ENCODE measurements around the gene SUGT1.

SUGT1 gene

DNA sequence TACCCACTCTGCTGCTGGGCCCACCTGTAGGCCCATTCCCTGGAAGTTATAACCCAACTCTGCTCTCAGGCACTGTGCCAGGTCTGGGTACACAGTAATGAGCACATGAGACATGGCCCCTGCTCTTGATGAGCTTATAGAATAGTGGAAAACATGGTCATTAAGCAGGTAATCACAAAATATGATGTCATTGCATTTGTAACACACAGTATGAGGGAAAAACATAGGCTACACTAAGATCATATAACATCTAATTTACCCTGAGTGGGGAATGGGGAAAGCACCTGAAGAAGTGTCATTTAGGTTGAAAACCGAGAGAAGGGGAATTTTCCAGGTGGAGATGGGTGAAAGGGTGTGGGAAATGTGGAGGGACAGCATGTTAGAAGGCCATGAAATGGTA is 90.9 kb downstream of the SUGT1 start:
- CTCF ChIA-PET, result interaction anchor here (1.6 kb wide), 1 partner anchor 65 kb away, joined by 5 read pairs; no protein-coding TSS in a partner anchor
- Histone ChIP-seq H3K27ac (ENCODE audit: extremely low read depth, low read depth, low read length) (no peak overlapping the region), H3K36me3 (ENCODE audit: control insufficient read depth in 2 of 2, insufficient read depth in 1 of 2, low read length in 2 of 2) (no peaks in the 10 kb centered on the region), H3K4me3 (ENCODE audit: low read depth, low read length) (no peak overlapping the region), H3K4me1 (ENCODE audit: control insufficient read depth, insufficient read depth, low read length) (no peaks in the 10 kb centered on the region), H3K9me3 (ENCODE audit: control insufficient read depth, insufficient read depth, low read depth, low read length) (no peaks in the 10 kb centered on the region)
- POLR2A ChIA-PET, result no interaction called here
- TF ChIP-seq ZNF571 (tag by site-specific recombination; IDR thresholded peaks at IDR 0.05), result no peak
- TF ChIP-seq, protein P1, sequence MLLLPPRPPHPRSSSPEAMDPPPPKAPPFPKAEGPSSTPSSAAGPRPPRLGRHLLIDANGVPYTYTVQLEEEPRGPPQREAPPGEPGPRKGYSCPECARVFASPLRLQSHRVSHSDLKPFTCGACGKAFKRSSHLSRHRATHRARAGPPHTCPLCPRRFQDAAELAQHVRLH (tag by site-specific recombination; IDR thresholded peaks at IDR 0.05), result no peak
- peak; percentile 76 for TF ChIP-seq SP7 (tag by site-specific recombination; IDR thresholded peaks at IDR 0.05)
- TF ChIP-seq ZNF2 (tag by site-specific recombination; IDR thresholded peaks at IDR 0.05), result no peak
- no peak for TF ChIP-seq ZNF555 (tag by site-specific recombination; conservative IDR thresholded peaks at IDR 0.05)
- no peak for TF ChIP-seq ZBTB17 (tag by site-specific recombination; IDR thresholded peaks at IDR 0.05)
- TF ChIP-seq, protein P2, sequence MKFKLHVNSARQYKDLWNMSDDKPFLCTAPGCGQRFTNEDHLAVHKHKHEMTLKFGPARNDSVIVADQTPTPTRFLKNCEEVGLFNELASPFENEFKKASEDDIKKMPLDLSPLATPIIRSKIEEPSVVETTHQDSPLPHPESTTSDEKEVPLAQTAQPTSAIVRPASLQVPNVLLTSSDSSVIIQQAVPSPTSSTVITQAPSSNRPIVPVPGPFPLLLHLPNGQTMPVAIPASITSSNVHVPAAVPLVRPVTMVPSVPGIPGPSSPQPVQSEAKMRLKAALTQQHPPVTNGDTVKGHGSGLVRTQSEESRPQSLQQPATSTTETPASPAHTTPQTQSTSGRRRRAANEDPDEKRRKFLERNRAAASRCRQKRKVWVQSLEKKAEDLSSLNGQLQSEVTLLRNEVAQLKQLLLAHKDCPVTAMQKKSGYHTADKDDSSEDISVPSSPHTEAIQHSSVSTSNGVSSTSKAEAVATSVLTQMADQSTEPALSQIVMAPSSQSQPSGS (tag by site-specific recombination; IDR thresholded peaks at IDR 0.05; ENCODE audit: low read depth), result peak; percentile 66
- 0 out of 2 replicates have a peak, but pooled peaks have one; percentile 39 for TF ChIP-seq ZBTB21 (tag by site-specific recombination; IDR thresholded peaks at IDR 0.05)

DNA sequence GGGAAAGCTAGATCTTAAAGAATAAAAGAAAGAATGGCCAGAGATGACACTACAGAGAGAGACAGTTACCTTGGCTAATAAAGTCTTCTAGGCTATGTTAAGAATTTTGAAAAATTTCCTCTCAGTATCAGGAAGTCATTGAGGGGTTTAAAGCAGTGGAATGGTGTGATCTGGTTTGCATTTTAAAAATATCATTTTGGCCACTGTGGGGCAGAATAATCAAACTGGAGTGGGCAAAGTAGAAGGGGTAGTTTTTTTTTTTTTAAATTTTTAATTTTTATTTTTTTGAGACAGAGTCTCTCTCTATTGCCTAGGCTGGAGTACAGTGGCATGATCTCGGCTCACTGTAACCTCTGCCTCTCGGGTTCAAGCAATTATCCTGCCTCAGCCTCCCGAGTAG is 91.4 kb downstream of the SUGT1 start:
- no peaks in the 10 kb centered on the region for H3K4me1 ChIP-seq (ENCODE audit: control insufficient read depth, insufficient read depth, low read length)
- TF ChIP-seq, protein P3, sequence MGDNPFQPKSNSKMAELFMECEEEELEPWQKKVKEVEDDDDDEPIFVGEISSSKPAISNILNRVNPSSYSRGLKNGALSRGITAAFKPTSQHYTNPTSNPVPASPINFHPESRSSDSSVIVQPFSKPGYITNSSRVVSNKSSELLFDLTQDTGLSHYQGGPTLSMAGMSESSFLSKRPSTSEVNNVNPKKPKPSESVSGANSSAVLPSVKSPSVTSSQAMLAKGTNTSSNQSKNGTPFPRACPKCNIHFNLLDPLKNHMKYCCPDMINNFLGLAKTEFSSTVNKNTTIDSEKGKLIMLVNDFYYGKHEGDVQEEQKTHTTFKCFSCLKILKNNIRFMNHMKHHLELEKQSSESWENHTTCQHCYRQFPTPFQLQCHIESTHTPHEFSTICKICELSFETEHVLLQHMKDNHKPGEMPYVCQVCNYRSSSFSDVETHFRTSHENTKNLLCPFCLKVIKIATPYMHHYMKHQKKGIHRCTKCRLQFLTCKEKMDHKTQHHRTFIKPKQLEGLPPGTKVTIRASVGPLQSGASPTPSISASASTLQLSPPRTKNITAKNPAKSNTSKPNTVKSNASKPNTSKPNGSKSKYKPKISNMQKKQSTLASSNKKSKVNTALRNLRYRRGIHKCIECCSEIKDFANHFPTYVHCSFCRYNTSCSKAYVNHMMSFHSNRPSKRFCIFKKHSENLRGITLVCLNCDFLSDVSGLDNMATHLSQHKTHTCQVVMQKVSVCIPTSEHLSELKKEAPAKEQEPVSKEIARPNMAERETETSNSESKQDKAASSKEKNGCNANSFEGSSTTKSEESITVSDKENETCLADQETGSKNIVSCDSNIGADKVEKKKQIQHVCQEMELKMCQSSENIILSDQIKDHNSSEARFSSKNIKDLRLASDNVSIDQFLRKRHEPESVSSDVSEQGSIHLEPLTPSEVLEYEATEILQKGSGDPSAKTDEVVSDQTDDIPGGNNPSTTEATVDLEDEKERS (tag by site-specific recombination; IDR thresholded peaks at IDR 0.05), result no peak
- TF ChIP-seq ZNF510 (tag by site-specific recombination; IDR thresholded peaks at IDR 0.05; ENCODE audit: insufficient replicate concordance) (no peak), ZNF19 (tag by site-specific recombination; IDR thresholded peaks at IDR 0.05; ENCODE audit: low read depth) (no peak), ZNF140 (tag by site-specific recombination; IDR thresholded peaks at IDR 0.05) (no peak), ZNF354C (tag by site-specific recombination; IDR thresholded peaks at IDR 0.05; ENCODE audit: borderline replicate concordance, low read depth) (no peak), ZNF138 (tag by site-specific recombination; IDR thresholded peaks at IDR 0.05; ENCODE audit: borderline replicate concordance) (no peak), ZNF335 (tag by site-specific recombination; conservative IDR thresholded peaks at IDR 0.05) (no peak), IKZF3 (tag by site-specific recombination; IDR thresholded peaks at IDR 0.05) (no peak), ZNF768 (tag by site-specific recombination; IDR thresholded peaks at IDR 0.05) (no peak), ZNF37A (tag by site-specific recombination; IDR thresholded peaks at IDR 0.05) (no peak), ZNF830 (tag by site-specific recombination; IDR thresholded peaks at IDR 0.05; ENCODE audit: low read depth) (no peak), SP3 (tag by site-specific recombination; IDR thresholded peaks at IDR 0.05) (no peak), SALL2 (tag by site-specific recombination; IDR thresholded peaks at IDR 0.05; ENCODE audit: borderline replicate concordance) (no peak), ZNF23 (tag by site-specific recombination; IDR thresholded peaks at IDR 0.05; ENCODE audit: borderline replicate concordance) (no peak), ZNF48 (tag by site-specific recombination; IDR thresholded peaks at IDR 0.05) (no peak), ZNF549 (tag by site-specific recombination; IDR thresholded peaks at IDR 0.05) (no peak), ZNF302 (tag by site-specific recombination; IDR thresholded peaks at IDR 0.05; ENCODE audit: low read depth) (no peak)
- TF ChIP-seq, protein P4, sequence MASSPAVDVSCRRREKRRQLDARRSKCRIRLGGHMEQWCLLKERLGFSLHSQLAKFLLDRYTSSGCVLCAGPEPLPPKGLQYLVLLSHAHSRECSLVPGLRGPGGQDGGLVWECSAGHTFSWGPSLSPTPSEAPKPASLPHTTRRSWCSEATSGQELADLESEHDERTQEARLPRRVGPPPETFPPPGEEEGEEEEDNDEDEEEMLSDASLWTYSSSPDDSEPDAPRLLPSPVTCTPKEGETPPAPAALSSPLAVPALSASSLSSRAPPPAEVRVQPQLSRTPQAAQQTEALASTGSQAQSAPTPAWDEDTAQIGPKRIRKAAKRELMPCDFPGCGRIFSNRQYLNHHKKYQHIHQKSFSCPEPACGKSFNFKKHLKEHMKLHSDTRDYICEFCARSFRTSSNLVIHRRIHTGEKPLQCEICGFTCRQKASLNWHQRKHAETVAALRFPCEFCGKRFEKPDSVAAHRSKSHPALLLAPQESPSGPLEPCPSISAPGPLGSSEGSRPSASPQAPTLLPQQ (tag by site-specific recombination; IDR thresholded peaks at IDR 0.05), result no peak
- no peaks in the 10 kb centered on the region for H3K9me3 ChIP-seq (ENCODE audit: control insufficient read depth, insufficient read depth, low read depth, low read length)
- H3K27ac ChIP-seq (ENCODE audit: extremely low read depth, low read depth, low read length), result no peak overlapping the region
- ChIA-PET POLR2A (no interaction called here), CTCF (interaction anchor here (1.6 kb wide), 1 partner anchor 65 kb away, joined by 5 read pairs; no protein-coding TSS in a partner anchor)
- H3K4me3 ChIP-seq (ENCODE audit: low read depth, low read length), result no peak overlapping the region
- no peaks in the 10 kb centered on the region for H3K36me3 ChIP-seq (ENCODE audit: control insufficient read depth in 2 of 2, insufficient read depth in 1 of 2, low read length in 2 of 2)

Data from HEK293 (cell line).